GM12873 (cell line): ENCODE measurements around the gene CCDC146.

Experiments used
- CTCF ChIP-seq: IDR thresholded peaks from 2 replicates; pipeline ENCODE4 v1.5.1; 2012; ENCODE audit warnings: low read depth, mild to moderate bottlenecking, moderate library complexity, low read length, control low read depth; ENCODE audit not compliant: insufficient read depth; ENCODE audit errors: missing control alignments

CCDC146 gene

GRCh38 chr7:77208416-77208815 lies 86.0 kb downstream of the CCDC146 start:
- no peak for TF ChIP-seq CTCF

- no peak for TF ChIP-seq CTCF
Measured at GRCh38 chr7:77209479-77210139, 87.2 kb downstream of the CCDC146 start.

GRCh38 chr7:77216181-77216845 lies 93.9 kb downstream of the CCDC146 start:
- no peak for TF ChIP-seq CTCF

GRCh38 chr7:77217474-77218185 lies 95.2 kb downstream of the CCDC146 start:
- no peak for TF ChIP-seq CTCF

- TF ChIP-seq CTCF = no peak
Measured at GRCh38 chr7:77222065-77222464, 99.7 kb downstream of the CCDC146 start.

GRCh38 chr7:77222819-77223218 lies 100.4 kb downstream of the CCDC146 start:
- no peak for TF ChIP-seq CTCF

GRCh38 chr7:77223261-77223660 lies 100.8 kb downstream of the CCDC146 start:
- TF ChIP-seq CTCF = no peak
